NCI-H345 treated with DMSO at 0.1 percent for 48 hours (cell line): ENCODE data around the gene CCNE1.
A peak's percentile ranks its signal among the peaks of the same experiment; 100 is the strongest.

Experiments
- DNase-seq: peaks from one replicate; lab custom pipeline; 2025; ENCODE audit not compliant: unreplicated experiment; lab: John Stamatoyannopoulos, UW

The CCNE1 gene

GRCh38 chr19:29811125-29812079 is at the start of gene CCNE1:
TSS of gene CCNE1 (plus strand) at chr19:29811991. CDS start at chr19:29812556, 565 bp downstream.
- DNase-seq = peak; percentile 93

- no peak for DNase-seq
Observed at GRCh38 chr19:29763196-29763595, 48.6 kb upstream of the CCNE1 start.

GRCh38 chr19:29764361-29764760 is 47.4 kb upstream of the CCNE1 start:
- no peak for DNase-seq

GRCh38 chr19:29766100-29766499 is 45.7 kb upstream of the CCNE1 start:
- DNase-seq = no peak

- DNase-seq = no peak
Observed at GRCh38 chr19:29767039-29767735, 44.6 kb upstream of the CCNE1 start.

- DNase-seq = no peak
Observed at GRCh38 chr19:29768166-29768565, 43.6 kb upstream of the CCNE1 start.

- DNase-seq = no peak
Observed at GRCh38 chr19:29769997-29770396, 41.8 kb upstream of the CCNE1 start.

- DNase-seq = no peak
Observed at GRCh38 chr19:29770648-29771047, 41.1 kb upstream of the CCNE1 start.

- peak; percentile 30 for DNase-seq
Observed at GRCh38 chr19:29771708-29772414, 39.9 kb upstream of the CCNE1 start.

- DNase-seq = no peak
Observed at GRCh38 chr19:29772696-29773095, 39.1 kb upstream of the CCNE1 start.

- DNase-seq = no peak
Observed at GRCh38 chr19:29773141-29773540, 38.6 kb upstream of the CCNE1 start.

GRCh38 chr19:29774126-29774525 is 37.7 kb upstream of the CCNE1 start:
- no peak for DNase-seq

- DNase-seq = no peak
Observed at GRCh38 chr19:29777781-29778309, 33.9 kb upstream of the CCNE1 start.

GRCh38 chr19:29779921-29780320 is 31.9 kb upstream of the CCNE1 start:
- no peak for DNase-seq

GRCh38 chr19:29781386-29782259 is 30.2 kb upstream of the CCNE1 start:
- DNase-seq = no peak

- DNase-seq = no peak
Observed at GRCh38 chr19:29782260-29782580, 29.6 kb upstream of the CCNE1 start.

- DNase-seq = no peak
Observed at GRCh38 chr19:29783627-29784190, 28.1 kb upstream of the CCNE1 start.

GRCh38 chr19:29784598-29785223 is 27.1 kb upstream of the CCNE1 start:
- DNase-seq = no peak

- DNase-seq = no peak
Observed at GRCh38 chr19:29785360-29785759, 26.4 kb upstream of the CCNE1 start.
